Heart right ventricle (tissue), 16 donors: ENCODE results near the gene HTT-AS. TPM values are rescaled to one million over a fixed set of nuclear protein-coding genes. Genes with fewer than 3 reads are reported as not detected.

ENCODE experiments used
- ATAC-seq, 8 donors: fragments of 200-7000 bp; cut with Tn5 transposase; one replicate each; pipeline ENCODE4 v1.9.1; 2020; ENCODE audit warnings: mild to moderate bottlenecking in 8 of 8, moderate library complexity in 8 of 8, moderate number of reproducible peaks in 1 of 8
- DNase-seq, 2 donors: peaks; one replicate each; pipeline ENCODE4 v3.0.0-alpha.2; 2020
- H3K27ac ChIP-seq, 10 donors: fragments of 200-600 bp; sonication (generic) in 2 of 10; one replicate each; pipeline versions ENCODE4 v1.5.0 to v1.8.0; 2020 to 2022; ENCODE audit warnings: mild to moderate bottlenecking in 3 of 10
- H3K27me3 ChIP-seq, 7 donors: fragments of 200-600 bp; one replicate each; pipeline ENCODE4 v1.8.0; 2021 to 2022; ENCODE audit warnings: mild to moderate bottlenecking in 2 of 7
- H3K36me3 ChIP-seq, 9 donors: fragments of 200-600 bp; sonication (generic) in 1 of 9; one replicate each; pipeline versions ENCODE4 v1.5.0 to v1.8.0; 2020 to 2022; ENCODE audit warnings: mild to moderate bottlenecking in 2 of 9
- H3K4me1 ChIP-seq, 9 donors: fragments of 200-600 bp; sonication (generic) in 1 of 9; one replicate each; pipeline versions ENCODE4 v1.5.0 to v1.8.0; 2020 to 2022; ENCODE audit warnings: mild to moderate bottlenecking in 4 of 9
- H3K4me3 ChIP-seq, 10 donors: fragments of 200-600 bp; sonication (generic) in 2 of 10; one replicate each; pipeline versions ENCODE4 v1.5.0 to v1.8.0; 2020 to 2022; ENCODE audit warnings: mild to moderate bottlenecking in 7 of 10, moderate library complexity in 2 of 10
- H3K9me3 ChIP-seq, 11 donors: fragments of 200-600 bp in 10 of 11; sonication (generic) in 2 of 11; one replicate each; pipeline versions ENCODE4 v1.5.0 to v1.8.0; 2013 to 2022; ENCODE audit warnings: mild to moderate bottlenecking in 2 of 11, control low read depth in 1 of 11, moderate library complexity in 1 of 11
- CTCF ChIP-seq, 9 donors: fragments of 200-600 bp; sonication (generic) in 2 of 9; IDR thresholded peaks; one replicate each; pipeline versions ENCODE4 v1.5.0 to v1.8.0; 2021 to 2022; ENCODE audit warnings: antibody characterized with exemption in 9 of 9, mild to moderate bottlenecking in 5 of 9, moderate library complexity in 1 of 9
- WGBS, 2 donors: extraction: QIAGEN DNeasy Blood & Tissue Kit; methylation state at CpG; one replicate each; pipeline ENCODE4 v1.1.7; 2013; ENCODE audit warnings: inconsistent platforms in 1 of 2; 5-methylcytosine and 5-hydroxymethylcytosine counted together
- intact Hi-C, 10 donors: fragments of 100-400 bp; cut with DNase I; formaldehyde crosslinking; loops; one replicate each; pipeline versions ENCODE4 v1.11.1 to v1.14.2; 2022
- polyA plus RNA-seq, 2 donors: library from polyadenylated mRNA; stranded (reverse); fragments of 200-250 nt; gene quantifications; one replicate each; pipeline ENCODE4 v1.2.3, GENCODE V29; 2013
- total RNA-seq, 10 donors: library from RNA; stranded (reverse); fragmentation: NEBNext Ultra II Directional in 3 of 10; extraction: Animal tissue kit (Norgen Biotek cat#: 25700) in 3 of 10; gene quantifications; one replicate each; pipeline versions ENCODE4 v1.2.1 to v1.2.4, GENCODE V29; 2021 to 2023
- donor health status: Arrhythmogenic right ventricular cardiomyopathy.
- donor health status: ischemic (EF 13 %, LVEDD 7.1; RV severe dilation, severe dysfunction).
- donor health status: healthy with polysubstance abuse.
- donor health status: DM: no; HTN: yes; CAD: no.
- donor health status: DM: no; HTN: no; CAD: no.
- donor health status: ischemic (EF 25% LVEDD 6.9; RV normal size, moderate dysfunction).
- donor health status: ischemic (EF 25% LVEDD 5.7; RV mildly dilated, moderate dysfunction).
- donor health status: healthy.
- donor health status: DM: yes; HTN: yes; CAD: no.
- donor health status: Ischemic cardiomyopathy.
- donor health status: ischemic (EF 35%, LVEDD 5.7; RV mildly dilated, moderate dysfunction).
- donor health status: nonischemic (EF 11% LVEDD 7.7; RV severe dilation, severe dysfunction).
- donor health status: DM: yes; HTN: yes; CAD: no.
- donor health status: PGD.
- donor health status: ischemic (EF 29% LVEDD 5.4; RV normal size, mild dysfunction).
- donor health status: nonischemic (EF 23%, LVEDD 6.1; RV moderate dilation, normal function).

HTT-AS gene
- total and polyA plus RNA-seq, 12 donors: not detected

DNA sequence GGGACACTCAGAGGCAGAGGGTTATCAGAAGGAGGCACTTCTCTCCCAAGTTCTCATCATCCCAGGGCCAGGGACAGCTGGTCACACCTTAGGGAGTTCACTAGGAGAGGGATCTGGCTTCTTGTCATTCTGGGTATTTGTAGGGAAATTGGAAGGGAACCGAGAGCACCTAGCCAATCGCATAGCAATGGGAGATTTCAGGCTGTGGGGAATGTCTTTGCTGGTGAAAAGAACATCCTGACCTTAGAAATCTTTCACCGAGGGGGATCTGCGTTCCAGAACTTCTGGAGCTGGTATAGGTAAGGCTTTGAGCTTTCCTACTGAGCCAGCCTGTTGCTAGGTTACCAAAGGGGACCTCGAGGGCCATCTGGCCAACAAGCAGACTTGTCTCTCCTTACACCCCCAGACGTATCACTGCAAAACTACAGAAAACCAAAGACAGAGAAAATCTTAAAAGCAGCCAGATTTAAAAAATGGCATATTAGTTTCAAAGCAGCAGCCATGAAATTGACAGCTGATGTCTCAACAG is 6.8 kb downstream of the HTT-AS start:
- DNase-seq (no peak), ATAC-seq (no peak)
- Histone ChIP-seq H3K4me3 (no peak overlapping the region), H3K4me1 (peaks cover 0 to 7% (median 0%) of the 10 kb centered on the region in 9 donors), H3K27ac (no peak overlapping the region), H3K36me3 (no peaks in the 10 kb centered on the region), H3K27me3 (no peaks in the 10 kb centered on the region), H3K9me3 (no peaks in the 10 kb centered on the region)
- TF ChIP-seq CTCF (IDR thresholded peaks at IDR 0.05): no peak
- WGBS, 2 donors: 90 to 91% methylated on average over 6 of the region's 6 CpGs
- intact Hi-C loops: no loop called here

- H3K4me1 ChIP-seq: peaks cover 0 to 7% (median 0%) of the 10 kb centered on the region in 9 donors
- H3K36me3 ChIP-seq: no peaks in the 10 kb centered on the region
- no peak overlapping the region for H3K27ac ChIP-seq
- DNase-seq: no peak
- intact Hi-C loops: no loop called here
- no peaks in the 10 kb centered on the region for H3K27me3 ChIP-seq
- 89 to 93% methylated on average over 6 of the region's 6 CpGs for WGBS, 2 donors
- no peak for ATAC-seq
- no peak overlapping the region for H3K4me3 ChIP-seq
- TF ChIP-seq CTCF (IDR thresholded peaks at IDR 0.05): no peak
- H3K9me3 ChIP-seq: no peaks in the 10 kb centered on the region
These were observed 7.4 kb downstream of the HTT-AS start for GRCh38 chr4:3066836-3067400.

DNA sequence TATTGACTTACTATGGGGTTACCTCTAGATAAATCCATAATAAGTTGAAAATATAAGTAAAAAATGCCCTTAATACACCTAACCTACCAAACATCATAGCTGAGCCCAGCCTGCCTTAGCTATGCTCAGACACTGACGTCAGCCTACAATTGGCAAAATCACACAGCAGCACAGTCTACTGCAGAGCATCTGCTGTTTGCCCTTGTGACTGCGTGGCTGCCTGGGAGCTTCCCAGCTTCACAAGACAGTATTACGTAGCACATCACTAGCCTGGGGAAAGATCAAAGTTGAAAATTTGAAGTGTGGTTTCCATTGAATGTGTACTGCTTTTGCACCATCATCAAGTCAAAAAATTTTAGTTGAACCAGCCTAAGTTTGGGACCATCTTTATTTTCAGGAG is 8.8 kb downstream of the HTT-AS start:
- Histone ChIP-seq H3K9me3 (no peaks in the 10 kb centered on the region), H3K27ac (no peak overlapping the region), H3K4me3 (no peak overlapping the region), H3K27me3 (no peaks in the 10 kb centered on the region), H3K4me1 (no peaks in the 10 kb centered on the region), H3K36me3 (no peaks in the 10 kb centered on the region)
- ATAC-seq: no peak
- no peak for DNase-seq
- 94% methylated on average over 3 of the region's 3 CpGs for WGBS, 2 donors
- no peak for TF ChIP-seq CTCF (IDR thresholded peaks at IDR 0.05)
- intact Hi-C loops: no loop called here

DNA sequence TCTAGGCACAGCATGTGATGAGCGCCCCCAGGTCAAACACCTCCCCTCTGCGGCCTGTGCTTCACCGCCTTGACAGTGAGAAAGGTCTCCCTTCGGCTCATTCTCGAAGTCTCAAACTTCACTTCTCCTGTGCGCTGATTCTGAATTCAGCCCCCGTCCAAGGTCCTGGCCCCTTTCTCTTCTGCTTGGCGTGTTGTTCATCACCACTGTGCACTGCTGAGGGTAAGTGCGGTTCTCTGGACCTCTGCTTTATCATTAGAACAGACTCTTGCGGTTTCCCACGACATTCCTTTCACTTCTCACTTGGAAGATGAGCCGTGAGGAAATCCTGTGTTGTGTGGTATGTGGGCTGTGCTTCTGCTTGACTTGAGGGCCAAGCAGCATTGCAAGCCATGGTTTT is 11.9 kb downstream of the HTT-AS start:
- H3K27me3 ChIP-seq: no peaks in the 10 kb centered on the region
- ATAC-seq: no peak
- intact Hi-C loops: no loop called here
- peaks cover 0 to 13% (median 0%) of the 10 kb centered on the region in 9 donors for H3K4me1 ChIP-seq
- no peak for TF ChIP-seq CTCF (IDR thresholded peaks at IDR 0.05)
- no peak overlapping the region for H3K4me3 ChIP-seq
- 71 to 75% methylated on average over 12 of the region's 12 CpGs for WGBS, 2 donors
- H3K9me3 ChIP-seq: no peaks in the 10 kb centered on the region
- H3K36me3 ChIP-seq: no peaks in the 10 kb centered on the region
- DNase-seq: no peak
- no peak overlapping the region for H3K27ac ChIP-seq
